Measurements from ENCODE around the gene TTLL11.

Gene TTLL11

GRCh38 chr9:121778252-121779225 lies 314.6 kb downstream of the TTLL11 start:
- DNase-seq, result no peak

DNA sequence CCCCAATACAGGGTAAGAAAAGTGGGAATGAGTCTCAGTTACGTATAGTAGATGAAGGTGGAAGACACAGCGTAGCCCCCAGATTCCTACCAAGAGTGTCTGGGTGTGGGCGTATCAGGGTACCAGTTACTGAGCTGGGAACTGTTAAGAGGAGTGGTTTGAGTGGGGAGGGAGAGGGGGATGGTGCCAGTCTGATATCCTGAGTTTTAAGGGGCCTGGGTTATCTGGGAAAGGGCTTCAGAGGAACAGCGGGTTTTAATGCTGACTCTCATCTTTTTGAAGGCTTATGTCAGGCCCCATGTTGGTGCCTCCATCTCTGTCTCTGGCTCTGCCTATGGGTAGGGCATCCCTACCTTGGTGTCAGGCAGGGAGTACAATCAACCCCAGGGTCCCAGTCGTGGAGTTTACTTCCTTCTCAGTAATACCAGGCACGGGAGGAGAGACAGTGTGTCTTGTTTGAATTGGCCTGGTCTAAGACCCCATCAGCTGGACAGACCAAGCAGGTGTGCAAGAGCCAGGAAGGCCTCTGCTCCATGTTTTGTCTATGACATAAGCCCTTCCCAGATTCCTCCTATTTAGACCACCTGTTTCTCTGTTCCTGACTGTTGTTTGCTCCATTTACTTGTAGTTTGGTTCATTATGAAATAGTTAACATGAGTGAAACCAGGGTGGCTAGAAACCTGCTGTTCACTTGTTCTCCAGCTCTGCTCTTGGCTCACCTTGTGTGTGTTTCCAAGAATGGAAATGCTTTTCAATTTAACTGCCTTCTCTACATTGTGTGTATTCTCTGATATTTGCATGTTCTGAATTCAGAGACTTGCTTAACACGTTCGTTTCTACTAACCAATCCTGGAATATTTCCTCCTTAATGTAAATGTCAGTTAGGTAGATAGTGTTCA lies 316.1 kb downstream of the TTLL11 start:
- no peak for DNase-seq

DNA sequence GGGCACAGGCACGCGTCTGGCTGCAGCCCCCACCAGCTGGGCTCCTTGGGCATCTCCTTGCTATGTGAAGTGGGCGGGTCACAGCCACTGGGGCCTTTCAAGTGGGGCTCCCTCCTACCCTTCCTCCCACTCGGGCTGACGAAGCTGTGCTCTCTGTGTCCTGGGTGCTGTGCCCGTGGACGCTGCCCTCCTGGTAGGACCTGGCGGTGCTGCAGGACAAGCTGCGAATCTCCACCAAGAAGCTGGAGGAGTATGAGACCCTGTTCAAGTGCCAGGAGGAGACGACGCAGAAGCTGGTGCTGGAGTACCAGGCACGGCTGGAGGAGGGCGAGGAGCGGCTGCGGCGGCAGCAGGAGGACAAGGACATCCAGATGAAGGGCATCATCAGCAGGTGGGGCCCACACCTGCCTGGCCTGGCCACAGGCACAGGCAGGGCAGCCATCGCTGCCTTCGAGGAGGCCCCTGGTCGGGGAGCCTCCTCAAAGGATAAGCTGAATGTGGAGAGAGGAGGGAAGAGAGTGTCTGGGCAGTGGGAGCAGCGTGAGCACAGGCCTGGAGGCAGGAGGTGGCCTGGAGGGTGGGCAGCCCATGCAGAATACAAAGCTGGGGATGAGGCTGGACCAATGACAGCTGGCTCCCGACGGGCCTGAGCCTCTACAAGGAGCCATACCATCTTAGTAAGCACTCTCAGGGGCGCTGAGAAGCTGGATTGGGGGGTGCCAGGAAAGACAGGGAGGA lies 316.9 kb downstream of the TTLL11 start:
- no peak for DNase-seq

DNA sequence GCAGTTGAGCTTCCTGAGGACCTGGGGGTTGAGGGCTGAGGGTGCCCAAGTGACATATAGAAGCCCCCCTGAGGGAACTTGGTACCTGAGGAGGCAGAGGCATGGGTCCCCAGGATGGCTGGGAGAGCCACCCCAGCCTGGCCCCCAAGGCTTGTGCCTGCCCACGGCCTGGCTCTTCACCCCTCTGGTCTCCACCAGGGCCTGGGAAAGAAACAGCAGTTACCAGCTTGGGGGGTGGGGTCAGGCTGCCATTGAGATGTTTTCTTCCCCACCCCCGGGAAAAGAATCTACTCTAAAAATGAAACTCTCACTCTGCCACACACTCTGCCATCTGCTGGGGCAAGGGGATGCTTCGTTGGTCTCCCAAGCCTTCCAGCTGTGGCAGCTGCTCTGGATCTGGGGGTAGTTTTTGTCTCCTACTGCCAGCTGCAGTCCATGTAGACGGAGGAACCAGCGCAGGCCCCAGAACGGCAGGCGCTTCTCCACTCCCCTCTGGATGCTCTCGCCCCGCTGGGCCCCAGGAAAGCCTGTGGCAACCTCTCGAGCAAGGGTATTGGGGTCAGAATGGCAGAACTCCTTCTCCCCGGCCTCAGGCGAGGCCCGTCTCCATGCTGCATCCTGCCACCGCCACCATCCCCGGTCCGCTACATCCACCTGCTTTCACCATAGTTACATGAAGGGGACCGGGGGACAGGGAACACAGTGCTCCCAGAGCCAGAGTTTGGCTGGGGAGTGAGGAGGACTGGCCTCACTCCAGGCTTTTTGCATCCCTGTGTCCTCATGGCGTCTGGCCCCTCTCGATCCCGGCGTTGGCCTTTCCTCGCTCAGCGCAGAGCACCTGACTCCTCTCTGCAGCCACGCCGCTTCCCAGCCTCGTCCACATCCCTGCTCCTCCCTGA lies 318.1 kb downstream of the TTLL11 start:
- no peak for DNase-seq

DNA sequence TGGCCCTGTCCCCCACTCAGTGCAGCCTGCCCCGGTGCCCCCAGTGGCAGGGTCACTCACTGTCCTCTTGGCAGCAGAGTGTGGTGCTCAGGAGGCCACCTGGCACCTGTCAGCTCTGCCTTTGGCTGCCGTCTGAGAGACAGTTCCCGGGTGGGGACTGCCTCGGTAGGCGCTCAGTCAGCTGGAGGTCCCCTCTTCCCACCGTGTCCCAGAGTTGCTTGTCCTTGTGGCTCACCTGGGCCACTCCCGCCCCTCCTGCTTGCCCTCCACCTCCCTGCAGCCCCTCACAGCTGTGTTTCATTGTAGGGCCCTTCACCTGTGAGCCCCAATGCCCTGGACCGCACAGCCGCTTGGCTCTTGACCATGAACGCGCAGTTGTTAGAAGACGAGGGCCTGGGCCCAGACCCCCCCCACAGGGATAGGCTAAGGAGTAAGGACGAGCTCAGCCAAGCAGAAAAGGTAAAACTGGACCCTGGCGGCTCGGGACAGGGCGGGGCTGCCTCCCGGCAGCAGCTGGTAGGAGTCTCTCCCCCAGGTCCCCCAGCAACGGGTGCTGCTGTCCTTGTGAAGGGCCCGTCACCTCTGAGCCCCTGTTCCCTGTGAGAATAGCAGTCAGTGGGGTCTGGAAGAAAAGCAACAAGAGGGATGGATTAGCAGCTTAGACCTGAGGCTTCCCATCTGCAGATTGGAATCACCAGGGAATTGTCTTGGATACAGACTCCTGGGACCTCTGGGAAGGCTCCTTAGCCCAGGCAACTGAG lies 319.0 kb downstream of the TTLL11 start:
- DNase-seq, result no peak

- no peak for DNase-seq
Measured at GRCh38 chr9:121773286-121773953, 319.7 kb downstream of the TTLL11 start.

DNA sequence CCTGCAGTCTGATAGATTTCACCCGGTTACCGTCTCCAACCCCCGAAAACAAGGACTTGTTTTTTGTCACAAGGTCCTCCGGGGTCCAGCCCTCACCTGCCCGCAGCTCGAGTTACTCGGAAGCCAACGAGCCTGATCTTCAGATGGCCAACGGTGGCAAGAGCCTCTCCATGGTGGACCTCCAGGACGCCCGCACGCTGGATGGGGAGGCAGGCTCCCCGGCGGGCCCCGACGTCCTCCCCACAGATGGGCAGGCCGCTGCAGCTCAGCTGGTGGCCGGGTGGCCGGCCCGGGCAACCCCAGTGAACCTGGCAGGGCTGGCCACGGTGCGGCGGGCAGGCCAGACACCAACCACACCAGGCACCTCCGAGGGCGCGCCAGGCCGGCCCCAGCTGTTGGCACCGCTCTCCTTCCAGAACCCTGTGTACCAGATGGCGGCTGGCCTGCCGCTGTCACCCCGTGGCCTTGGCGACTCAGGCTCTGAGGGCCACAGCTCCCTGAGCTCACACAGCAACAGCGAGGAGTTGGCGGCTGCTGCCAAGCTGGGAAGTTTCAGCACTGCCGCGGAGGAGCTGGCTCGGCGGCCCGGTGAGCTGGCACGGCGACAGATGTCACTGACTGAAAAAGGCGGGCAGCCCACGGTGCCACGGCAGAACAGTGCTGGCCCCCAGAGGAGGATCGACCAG lies 320.4 kb downstream of the TTLL11 start:
- DNase-seq, result no peak
